Measurements from ENCODE around the gene CTAGE1.
A peak's percentile ranks its signal among the peaks of the same experiment; 100 is the strongest.
"Not testable (repeated sequence)": the region's sequence is repeated elsewhere in the genome, so short reads cannot be mapped to it uniquely, and the experiment has no call there.

Gene CTAGE1

DNA sequence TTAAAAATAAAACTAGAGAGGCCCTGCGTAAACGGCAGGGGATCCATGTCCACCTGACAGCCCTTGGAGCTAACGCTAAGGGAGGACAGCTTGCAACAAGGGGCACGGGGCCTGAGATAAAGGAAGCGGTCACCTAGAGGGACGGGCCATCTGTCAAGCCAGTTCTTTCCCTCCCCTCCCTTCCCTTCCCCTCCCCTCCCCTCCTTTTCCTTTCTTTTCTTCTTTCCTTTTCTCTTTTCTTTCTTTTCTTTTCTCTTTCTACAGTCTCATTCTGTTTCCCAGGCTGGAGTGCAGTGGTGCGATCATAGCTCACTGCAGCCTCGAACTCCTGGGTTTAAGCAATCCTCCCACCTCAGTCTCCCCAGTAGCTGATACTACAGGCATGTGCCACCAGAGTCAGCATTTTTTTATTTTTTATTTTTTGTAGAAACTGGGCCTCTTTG, 34.5 kb upstream of the CTAGE1 start:
- Histone ChIP-seq H3K27me3 (ENCODE audit: control insufficient read depth in 1 of 2, insufficient read depth in 2 of 2, low read length in 2 of 2) (no peaks in the 10 kb centered on the region), H3K36me3 (ENCODE audit: control insufficient read depth in 1 of 2, insufficient read depth in 2 of 2, low read length in 2 of 2) (no peaks in the 10 kb centered on the region), H3K9me3 (ENCODE audit: control insufficient read depth in 1 of 2, low read length in 2 of 2) (peaks cover 0 to 4% of the 10 kb centered on the region in 2 donors), H3K4me1 (ENCODE audit: control insufficient read depth in 1 of 2, insufficient read depth in 2 of 2, low read length in 2 of 2) (peaks cover 3 to 21% of the 10 kb centered on the region in 2 donors), H3K27ac (ENCODE audit: low read depth, low read length) (peak overlapping the region; percentile 41), H3K9ac (ENCODE audit: low read depth in 1 of 2, low read length in 2 of 2) (peak overlapping the region; percentile 7 to 34), H3K4me3 (ENCODE audit: low read depth in 1 of 2, low read length in 2 of 2) (peak overlapping the region in 1 of 2 donors; percentile 39)

DNA sequence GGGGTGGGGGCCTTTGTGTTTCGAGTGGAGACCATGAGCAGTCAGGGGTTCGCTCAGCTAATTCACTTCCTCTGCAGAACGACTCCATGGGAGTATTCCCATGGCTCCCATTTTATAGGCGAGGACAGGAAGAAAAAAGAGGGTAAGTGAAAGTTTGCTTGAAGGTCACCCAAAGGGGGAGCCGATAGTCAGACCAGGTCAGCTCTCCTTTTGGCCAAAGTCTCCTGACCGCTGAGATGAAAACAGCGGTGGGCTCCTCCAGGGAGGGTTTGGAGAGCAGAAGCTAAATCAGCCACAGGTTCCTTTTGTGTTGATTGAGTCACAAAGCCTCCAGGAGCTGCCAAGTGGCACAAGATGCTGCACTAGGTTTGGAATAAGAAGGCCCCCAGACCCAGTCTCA, 34.1 kb upstream of the CTAGE1 start:
- Histone ChIP-seq H3K27me3 (ENCODE audit: control insufficient read depth in 1 of 2, insufficient read depth in 2 of 2, low read length in 2 of 2) (no peaks in the 10 kb centered on the region), H3K36me3 (ENCODE audit: control insufficient read depth in 1 of 2, insufficient read depth in 2 of 2, low read length in 2 of 2) (no peaks in the 10 kb centered on the region), H3K27ac (ENCODE audit: low read depth, low read length) (peak overlapping the region; percentile 41), H3K4me1 (ENCODE audit: control insufficient read depth in 1 of 2, insufficient read depth in 2 of 2, low read length in 2 of 2) (peaks cover 3 to 21% of the 10 kb centered on the region in 2 donors), H3K9ac (ENCODE audit: low read depth in 1 of 2, low read length in 2 of 2) (peak overlapping the region in 1 of 2 donors; percentile 34), H3K4me3 (ENCODE audit: low read depth in 1 of 2, low read length in 2 of 2) (peak overlapping the region in 1 of 2 donors; percentile 39), H3K9me3 (ENCODE audit: control insufficient read depth in 1 of 2, low read length in 2 of 2) (peaks cover 0 to 4% of the 10 kb centered on the region in 2 donors)

DNA sequence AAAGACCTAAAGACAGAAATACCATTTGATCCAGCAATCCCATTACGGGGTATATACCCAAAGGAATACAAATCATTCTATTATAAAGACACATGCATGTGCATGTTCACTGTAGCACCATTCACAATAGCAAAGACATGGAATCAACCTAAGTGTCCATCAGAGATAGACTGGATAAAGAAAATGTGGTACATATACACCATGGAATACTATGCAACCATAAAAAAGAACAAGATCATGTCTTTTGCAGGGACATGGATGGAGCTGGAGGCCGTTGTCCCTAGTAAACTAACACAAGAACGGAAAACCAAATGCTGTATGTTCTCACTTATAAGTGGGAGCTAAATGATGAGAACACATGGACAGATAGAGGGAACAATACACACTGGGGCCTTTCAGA, 33.1 kb upstream of the CTAGE1 start:
- H3K4me3 ChIP-seq (ENCODE audit: low read depth in 1 of 2, low read length in 2 of 2); H3K36me3 ChIP-seq (ENCODE audit: control insufficient read depth in 1 of 2, insufficient read depth in 2 of 2, low read length in 2 of 2); H3K9me3 ChIP-seq (ENCODE audit: control insufficient read depth in 1 of 2, low read length in 2 of 2); H3K27ac ChIP-seq (ENCODE audit: low read depth, low read length); H3K27me3 ChIP-seq (ENCODE audit: control insufficient read depth in 1 of 2, insufficient read depth in 2 of 2, low read length in 2 of 2); H3K9ac ChIP-seq (ENCODE audit: low read depth in 1 of 2, low read length in 2 of 2): not testable (repeated sequence)
- H3K4me1 ChIP-seq (ENCODE audit: control insufficient read depth in 1 of 2, insufficient read depth in 2 of 2, low read length in 2 of 2) = peaks cover 3 to 21% of the 10 kb centered on the region in 2 donors

DNA sequence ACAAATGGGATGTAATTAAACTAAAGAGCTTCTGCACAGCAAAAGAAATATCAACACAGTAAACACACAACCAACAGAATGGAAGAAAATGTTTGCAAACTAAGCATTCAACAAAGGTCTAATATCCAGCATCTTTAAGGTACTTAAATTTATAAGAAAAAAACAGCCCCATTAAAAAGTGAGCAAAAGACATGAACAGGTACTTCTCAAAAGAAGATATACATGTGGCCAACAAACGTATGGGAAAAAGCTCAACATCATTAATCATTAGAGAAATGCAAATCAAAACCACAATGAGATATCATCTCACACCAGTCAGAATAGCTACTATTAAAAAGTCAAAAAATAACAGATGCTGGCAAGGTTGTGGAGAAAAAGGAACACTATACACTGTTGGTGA, 32.6 kb upstream of the CTAGE1 start:
- not testable (repeated sequence) for H3K27ac ChIP-seq (ENCODE audit: low read depth, low read length); H3K9ac ChIP-seq (ENCODE audit: low read depth in 1 of 2, low read length in 2 of 2); H3K36me3 ChIP-seq (ENCODE audit: control insufficient read depth in 1 of 2, insufficient read depth in 2 of 2, low read length in 2 of 2); H3K9me3 ChIP-seq (ENCODE audit: control insufficient read depth in 1 of 2, low read length in 2 of 2); H3K4me3 ChIP-seq (ENCODE audit: low read depth in 1 of 2, low read length in 2 of 2); H3K27me3 ChIP-seq (ENCODE audit: control insufficient read depth in 1 of 2, insufficient read depth in 2 of 2, low read length in 2 of 2)
- peaks cover 3 to 21% of the 10 kb centered on the region in 2 donors for H3K4me1 ChIP-seq (ENCODE audit: control insufficient read depth in 1 of 2, insufficient read depth in 2 of 2, low read length in 2 of 2)

DNA sequence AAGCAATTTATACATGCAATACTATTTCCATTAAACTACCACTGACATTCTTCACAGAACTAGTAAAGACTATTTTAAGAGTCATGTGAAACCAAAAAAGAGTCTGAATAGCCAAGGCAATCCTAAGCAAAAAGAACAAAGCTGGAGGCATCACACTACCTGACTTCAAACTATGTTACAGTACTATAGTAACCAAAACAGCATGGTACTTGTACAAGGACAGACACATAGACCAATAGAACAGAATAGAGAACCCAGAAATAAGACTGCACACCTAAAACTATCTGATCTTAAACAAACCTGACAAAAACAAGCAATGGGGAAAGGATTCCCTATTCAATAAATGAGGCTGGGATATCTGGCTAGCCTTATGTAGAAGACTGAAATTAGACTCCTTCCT, 32.0 kb upstream of the CTAGE1 start:
- not testable (repeated sequence) for H3K4me3 ChIP-seq (ENCODE audit: low read depth in 1 of 2, low read length in 2 of 2); H3K9me3 ChIP-seq (ENCODE audit: control insufficient read depth in 1 of 2, low read length in 2 of 2); H3K9ac ChIP-seq (ENCODE audit: low read depth in 1 of 2, low read length in 2 of 2); H3K27me3 ChIP-seq (ENCODE audit: control insufficient read depth in 1 of 2, insufficient read depth in 2 of 2, low read length in 2 of 2); H3K36me3 ChIP-seq (ENCODE audit: control insufficient read depth in 1 of 2, insufficient read depth in 2 of 2, low read length in 2 of 2); H3K27ac ChIP-seq (ENCODE audit: low read depth, low read length)
- peaks cover 3 to 21% of the 10 kb centered on the region in 2 donors for H3K4me1 ChIP-seq (ENCODE audit: control insufficient read depth in 1 of 2, insufficient read depth in 2 of 2, low read length in 2 of 2)

DNA sequence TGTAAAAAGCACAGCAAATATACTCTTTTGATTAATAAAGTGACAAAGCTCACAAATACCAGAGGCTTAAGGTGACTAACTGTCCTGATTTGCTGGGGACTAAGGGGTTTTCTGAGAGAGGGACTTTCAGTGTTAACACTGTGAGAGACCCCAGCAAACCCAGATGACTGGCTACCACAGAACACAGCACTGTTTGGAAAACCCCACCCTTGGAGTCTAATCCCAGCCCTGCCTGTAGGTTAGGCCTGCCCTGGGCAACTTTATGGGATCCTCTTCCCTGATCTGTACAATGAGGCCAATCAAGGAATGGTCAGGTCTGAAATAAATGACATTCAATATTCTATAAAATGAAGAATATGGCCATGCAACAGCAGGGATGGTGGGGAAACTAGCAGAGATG, 30.5 kb upstream of the CTAGE1 start:
- H3K27me3 ChIP-seq (ENCODE audit: control insufficient read depth in 1 of 2, insufficient read depth in 2 of 2, low read length in 2 of 2) = no peaks in the 10 kb centered on the region
- H3K9me3 ChIP-seq (ENCODE audit: control insufficient read depth in 1 of 2, low read length in 2 of 2) = peaks cover 0 to 4% of the 10 kb centered on the region in 2 donors
- H3K27ac ChIP-seq (ENCODE audit: low read depth, low read length) = no peak overlapping the region
- no peak overlapping the region for H3K9ac ChIP-seq (ENCODE audit: low read depth in 1 of 2, low read length in 2 of 2)
- H3K4me3 ChIP-seq (ENCODE audit: low read depth in 1 of 2, low read length in 2 of 2) = no peak overlapping the region
- peaks cover 3 to 19% of the 10 kb centered on the region in 2 donors for H3K4me1 ChIP-seq (ENCODE audit: control insufficient read depth in 1 of 2, insufficient read depth in 2 of 2, low read length in 2 of 2)
- H3K36me3 ChIP-seq (ENCODE audit: control insufficient read depth in 1 of 2, insufficient read depth in 2 of 2, low read length in 2 of 2) = no peaks in the 10 kb centered on the region

DNA sequence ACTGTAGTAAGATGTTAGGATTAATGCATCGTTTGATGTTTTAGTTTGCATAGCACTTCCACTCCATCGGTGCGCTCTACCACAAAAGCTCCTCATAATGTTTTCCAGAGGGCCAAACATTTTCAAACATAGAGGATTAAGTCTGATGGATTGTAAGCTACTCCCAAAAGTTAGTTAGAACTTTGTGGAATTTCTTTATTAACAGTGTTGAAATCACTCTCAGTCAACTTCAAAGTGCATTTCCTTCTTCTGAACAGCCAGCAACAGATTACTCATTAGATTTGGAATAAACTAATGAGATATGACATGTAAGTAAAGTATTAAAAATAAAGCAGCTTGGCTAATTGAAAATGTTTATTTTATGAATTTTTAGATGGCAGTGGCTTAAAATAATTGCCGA, 30.1 kb upstream of the CTAGE1 start:
- no peaks in the 10 kb centered on the region for H3K27me3 ChIP-seq (ENCODE audit: control insufficient read depth in 1 of 2, insufficient read depth in 2 of 2, low read length in 2 of 2)
- H3K9me3 ChIP-seq (ENCODE audit: control insufficient read depth in 1 of 2, low read length in 2 of 2) = peaks cover 0 to 4% of the 10 kb centered on the region in 2 donors
- no peaks in the 10 kb centered on the region for H3K36me3 ChIP-seq (ENCODE audit: control insufficient read depth in 1 of 2, insufficient read depth in 2 of 2, low read length in 2 of 2)
- no peak overlapping the region for H3K9ac ChIP-seq (ENCODE audit: low read depth in 1 of 2, low read length in 2 of 2)
- no peak overlapping the region for H3K27ac ChIP-seq (ENCODE audit: low read depth, low read length)
- H3K4me1 ChIP-seq (ENCODE audit: control insufficient read depth in 1 of 2, insufficient read depth in 2 of 2, low read length in 2 of 2) = peaks cover 3 to 14% of the 10 kb centered on the region in 2 donors
- no peak overlapping the region for H3K4me3 ChIP-seq (ENCODE audit: low read depth in 1 of 2, low read length in 2 of 2)

DNA sequence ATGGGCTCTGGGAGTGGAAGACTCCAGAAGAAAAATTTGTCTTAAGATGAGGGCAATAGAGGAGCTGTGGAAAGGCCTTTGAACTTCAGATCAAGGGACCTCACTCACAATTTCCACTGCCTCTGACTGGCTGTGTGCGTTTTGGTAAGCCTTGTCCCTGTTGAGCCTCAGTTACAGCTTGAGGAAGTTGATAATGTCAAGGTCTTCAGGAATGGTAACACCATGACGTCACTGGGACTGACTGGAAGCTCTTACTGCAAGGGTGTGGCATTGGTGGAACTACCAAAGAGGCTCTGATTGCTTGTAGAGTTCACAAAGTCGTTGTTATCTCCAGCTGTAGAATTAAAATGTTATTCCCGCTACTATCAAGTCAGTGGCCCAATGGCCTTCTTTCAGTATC, 29.2 kb upstream of the CTAGE1 start:
- H3K9ac ChIP-seq (ENCODE audit: low read depth in 1 of 2, low read length in 2 of 2) = no peak overlapping the region
- H3K9me3 ChIP-seq (ENCODE audit: control insufficient read depth in 1 of 2, low read length in 2 of 2) = peaks cover 0 to 4% of the 10 kb centered on the region in 2 donors
- no peak overlapping the region for H3K4me3 ChIP-seq (ENCODE audit: low read depth in 1 of 2, low read length in 2 of 2)
- no peaks in the 10 kb centered on the region for H3K27me3 ChIP-seq (ENCODE audit: control insufficient read depth in 1 of 2, insufficient read depth in 2 of 2, low read length in 2 of 2)
- no peaks in the 10 kb centered on the region for H3K36me3 ChIP-seq (ENCODE audit: control insufficient read depth in 1 of 2, insufficient read depth in 2 of 2, low read length in 2 of 2)
- H3K27ac ChIP-seq (ENCODE audit: low read depth, low read length) = no peak overlapping the region
- H3K4me1 ChIP-seq (ENCODE audit: control insufficient read depth in 1 of 2, insufficient read depth in 2 of 2, low read length in 2 of 2) = peaks cover 0 to 11% of the 10 kb centered on the region in 2 donors

DNA sequence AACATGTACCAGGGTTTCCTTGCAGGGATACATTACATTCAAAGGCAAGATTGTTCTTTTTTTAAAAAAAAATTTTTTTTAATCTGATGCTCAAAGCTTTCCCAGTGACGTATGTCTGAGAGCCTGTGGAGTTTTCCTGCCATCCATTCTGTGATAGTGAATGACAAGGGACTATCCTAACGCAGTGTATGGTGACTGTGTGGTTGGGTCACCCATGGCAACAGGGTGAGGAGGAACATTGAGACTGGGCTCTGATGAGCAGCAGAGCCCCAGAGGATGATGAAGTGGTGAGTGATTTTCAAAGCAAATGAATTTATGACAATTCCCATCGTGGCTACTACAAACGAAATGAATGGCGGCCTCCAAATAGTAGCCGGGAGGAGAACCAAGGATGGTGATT, 28.6 kb upstream of the CTAGE1 start:
- no peaks in the 10 kb centered on the region for H3K27me3 ChIP-seq (ENCODE audit: control insufficient read depth in 1 of 2, insufficient read depth in 2 of 2, low read length in 2 of 2)
- no peak overlapping the region for H3K4me3 ChIP-seq (ENCODE audit: low read depth in 1 of 2, low read length in 2 of 2)
- no peaks in the 10 kb centered on the region for H3K36me3 ChIP-seq (ENCODE audit: control insufficient read depth in 1 of 2, insufficient read depth in 2 of 2, low read length in 2 of 2)
- peaks cover 0 to 11% of the 10 kb centered on the region in 2 donors for H3K4me1 ChIP-seq (ENCODE audit: control insufficient read depth in 1 of 2, insufficient read depth in 2 of 2, low read length in 2 of 2)
- no peak overlapping the region for H3K9ac ChIP-seq (ENCODE audit: low read depth in 1 of 2, low read length in 2 of 2)
- H3K27ac ChIP-seq (ENCODE audit: low read depth, low read length) = no peak overlapping the region
- H3K9me3 ChIP-seq (ENCODE audit: control insufficient read depth in 1 of 2, low read length in 2 of 2) = peaks cover 0 to 4% of the 10 kb centered on the region in 2 donors

DNA sequence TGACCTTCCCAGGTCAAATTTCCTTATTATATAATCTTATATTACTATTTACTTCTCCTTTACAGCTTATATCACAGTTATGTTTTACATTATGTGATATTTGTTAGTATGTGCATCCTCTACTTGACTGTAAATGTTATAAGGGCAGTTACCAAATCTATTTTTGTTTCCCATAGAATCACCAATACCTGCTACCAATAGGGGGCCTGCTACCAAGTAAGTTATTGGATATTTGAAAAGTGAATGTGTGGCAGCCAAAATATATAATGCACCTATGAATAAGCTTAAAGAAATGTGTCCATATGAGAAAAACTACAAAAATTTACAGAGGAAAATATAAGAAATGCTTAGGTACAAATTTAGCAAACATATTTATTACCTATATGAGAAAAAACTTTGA, 23.9 kb upstream of the CTAGE1 start:
- Histone ChIP-seq H3K27me3 (ENCODE audit: control insufficient read depth in 1 of 2, insufficient read depth in 2 of 2, low read length in 2 of 2) (no peaks in the 10 kb centered on the region), H3K4me3 (ENCODE audit: low read depth in 1 of 2, low read length in 2 of 2) (no peak overlapping the region), H3K27ac (ENCODE audit: low read depth, low read length) (no peak overlapping the region), H3K36me3 (ENCODE audit: control insufficient read depth in 1 of 2, insufficient read depth in 2 of 2, low read length in 2 of 2) (no peaks in the 10 kb centered on the region), H3K4me1 (ENCODE audit: control insufficient read depth in 1 of 2, insufficient read depth in 2 of 2, low read length in 2 of 2) (no peaks in the 10 kb centered on the region), H3K9ac (ENCODE audit: low read depth in 1 of 2, low read length in 2 of 2) (no peak overlapping the region), H3K9me3 (ENCODE audit: control insufficient read depth in 1 of 2, low read length in 2 of 2) (no peaks in the 10 kb centered on the region)

DNA sequence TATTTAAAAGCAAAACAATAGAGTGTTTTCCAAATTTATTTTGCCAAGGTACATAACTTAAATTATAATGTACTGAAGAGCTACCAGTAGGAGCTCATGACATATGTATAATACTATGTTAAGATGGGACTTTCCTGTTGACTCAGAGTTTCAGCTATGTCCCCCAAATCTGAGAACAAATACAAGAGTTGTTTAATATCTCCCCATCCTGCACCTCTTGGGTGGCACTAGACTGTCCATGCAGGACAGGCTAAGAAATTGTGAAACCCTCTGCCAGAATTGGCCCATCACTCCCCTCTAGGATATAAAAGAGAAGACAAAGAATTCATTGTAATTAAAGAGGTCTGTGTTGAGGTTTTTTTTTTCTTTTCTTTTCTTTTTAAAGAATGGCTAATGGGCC, 21.7 kb upstream of the CTAGE1 start:
- Histone ChIP-seq H3K27ac (ENCODE audit: low read depth, low read length) (no peak overlapping the region), H3K4me3 (ENCODE audit: low read depth in 1 of 2, low read length in 2 of 2) (no peak overlapping the region), H3K36me3 (ENCODE audit: control insufficient read depth in 1 of 2, insufficient read depth in 2 of 2, low read length in 2 of 2) (no peaks in the 10 kb centered on the region), H3K9ac (ENCODE audit: low read depth in 1 of 2, low read length in 2 of 2) (no peak overlapping the region), H3K4me1 (ENCODE audit: control insufficient read depth in 1 of 2, insufficient read depth in 2 of 2, low read length in 2 of 2) (peaks cover 0 to 5% of the 10 kb centered on the region in 2 donors), H3K27me3 (ENCODE audit: control insufficient read depth in 1 of 2, insufficient read depth in 2 of 2, low read length in 2 of 2) (no peaks in the 10 kb centered on the region), H3K9me3 (ENCODE audit: control insufficient read depth in 1 of 2, low read length in 2 of 2) (no peaks in the 10 kb centered on the region)

Data from duodenal mucosa (tissue), 2 donors.